ENCODE results near the gene ERP27.
A peak's percentile ranks its signal among the peaks of the same experiment; 100 is the strongest.

The ERP27 gene

GRCh38 chr12:14906114-14906513, 32.2 kb downstream of the ERP27 start:
- Mint-ChIP-seq H3K4me1 (no peaks in the 10 kb centered on the region), H3K27ac (no peak overlapping the region), H3K9me3 (peaks cover 3% of the 10 kb centered on the region), H3K4me3 (no peak overlapping the region), H3K27me3 (no peaks in the 10 kb centered on the region), H3K36me3 (peaks cover 25% of the 10 kb centered on the region)
- ATAC-seq = no peak

DNA sequence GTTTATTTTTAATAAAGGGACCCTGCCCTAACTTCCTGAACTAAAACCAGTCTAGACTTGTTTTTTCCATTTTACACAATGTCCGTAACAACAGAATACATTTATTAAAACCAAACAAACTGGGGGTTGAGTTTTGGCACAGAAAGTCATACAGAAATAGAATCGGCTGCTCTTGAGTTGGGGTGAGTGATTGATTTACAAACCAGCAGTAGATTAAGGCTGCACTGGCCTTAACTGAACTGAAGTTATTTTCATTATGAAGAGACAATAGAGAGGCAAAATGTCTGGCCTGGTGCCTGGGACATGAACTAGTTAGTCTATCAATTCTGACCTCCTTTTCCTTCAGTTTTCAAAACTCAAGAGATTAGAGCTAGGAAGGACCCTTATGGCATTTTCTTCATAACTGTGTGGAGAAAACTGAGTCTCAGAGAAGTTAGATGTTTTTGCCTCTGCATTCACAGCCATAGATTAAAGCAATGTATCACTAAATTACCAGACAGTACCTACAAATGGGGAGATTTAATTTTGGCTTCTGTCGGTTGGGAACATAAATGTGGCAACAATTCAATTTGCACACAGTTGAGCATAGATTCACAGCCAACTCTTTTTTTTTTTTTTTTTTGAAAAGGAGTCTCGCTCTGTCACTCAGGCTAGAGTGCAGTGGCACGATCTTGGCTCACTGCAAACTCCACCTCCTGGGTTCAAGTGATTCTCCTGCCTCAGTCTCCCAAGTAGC, 32.9 kb downstream of the ERP27 start:
- no peak for ATAC-seq
- no peak overlapping the region for H3K27ac Mint-ChIP-seq
- peaks cover 20% of the 10 kb centered on the region for H3K36me3 Mint-ChIP-seq
- H3K4me3 Mint-ChIP-seq = no peak overlapping the region
- peaks cover 3% of the 10 kb centered on the region for H3K9me3 Mint-ChIP-seq
- no peaks in the 10 kb centered on the region for H3K4me1 Mint-ChIP-seq
- no peaks in the 10 kb centered on the region for H3K27me3 Mint-ChIP-seq

GRCh38 chr12:14904854-14905253, 33.5 kb downstream of the ERP27 start:
- peaks cover 3% of the 10 kb centered on the region for H3K9me3 Mint-ChIP-seq
- no peaks in the 10 kb centered on the region for H3K4me1 Mint-ChIP-seq
- no peak overlapping the region for H3K4me3 Mint-ChIP-seq
- peaks cover 19% of the 10 kb centered on the region for H3K36me3 Mint-ChIP-seq
- ATAC-seq = no peak
- H3K27me3 Mint-ChIP-seq = no peaks in the 10 kb centered on the region
- no peak overlapping the region for H3K27ac Mint-ChIP-seq

DNA sequence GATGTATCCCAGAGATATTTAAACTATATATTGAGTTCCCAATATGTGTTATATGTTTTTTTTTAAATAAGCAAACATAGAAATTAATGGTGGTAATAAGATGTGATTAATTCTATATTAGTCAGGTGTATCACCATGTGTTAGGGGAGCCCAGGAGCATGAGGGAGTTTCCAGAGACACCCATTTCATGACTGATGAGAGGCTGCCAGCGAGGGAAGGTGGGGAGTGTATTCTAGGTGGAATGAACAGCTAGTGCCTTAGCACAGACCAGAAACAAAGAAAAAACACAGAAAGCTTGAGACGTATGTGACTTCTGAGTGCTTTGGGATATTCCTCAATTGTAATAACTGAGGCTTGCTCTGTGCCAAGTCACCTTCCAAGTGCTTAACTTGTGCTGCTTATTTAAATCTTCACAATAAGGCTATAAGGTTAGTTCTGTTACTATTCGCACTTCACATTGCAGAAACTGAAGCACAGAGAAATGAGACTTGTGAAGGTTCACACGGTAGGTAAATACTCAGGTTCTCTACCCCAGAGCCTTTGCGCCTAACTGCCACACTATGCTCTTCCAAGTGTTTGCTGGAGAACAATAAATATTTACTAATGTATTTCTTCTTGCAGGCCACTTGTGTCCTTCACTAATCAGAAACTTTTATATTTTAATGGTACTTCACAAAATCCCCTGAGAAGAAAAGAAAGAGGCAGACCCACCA, 34.8 kb downstream of the ERP27 start:
- peaks cover 18% of the 10 kb centered on the region for H3K36me3 Mint-ChIP-seq
- no peaks in the 10 kb centered on the region for H3K4me1 Mint-ChIP-seq
- no peaks in the 10 kb centered on the region for H3K27me3 Mint-ChIP-seq
- peaks cover 3% of the 10 kb centered on the region for H3K9me3 Mint-ChIP-seq
- ATAC-seq = no peak
- no peak overlapping the region for H3K4me3 Mint-ChIP-seq
- H3K27ac Mint-ChIP-seq = no peak overlapping the region

DNA sequence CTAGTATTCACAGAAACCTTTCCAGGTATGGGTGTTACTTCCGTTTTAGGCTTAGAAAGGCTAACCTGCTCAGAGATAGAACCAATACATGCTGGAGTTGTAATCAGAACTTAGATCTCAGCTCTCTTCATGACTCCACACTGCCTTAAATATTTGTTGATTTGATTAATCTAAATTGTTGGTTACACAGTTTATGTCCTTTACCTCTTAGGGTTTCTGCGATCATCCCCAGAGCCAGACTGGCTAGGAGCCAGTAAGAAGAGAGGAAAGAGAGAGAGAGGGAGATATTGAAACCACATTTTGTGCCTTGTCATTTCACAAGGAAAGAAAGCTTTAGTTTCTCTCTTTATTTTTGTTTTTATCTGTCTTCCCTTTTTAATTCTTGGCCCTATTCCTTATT, 35.9 kb downstream of the ERP27 start:
- H3K27me3 Mint-ChIP-seq = no peaks in the 10 kb centered on the region
- H3K36me3 Mint-ChIP-seq = peaks cover 7% of the 10 kb centered on the region
- ATAC-seq = no peak
- H3K9me3 Mint-ChIP-seq = no peaks in the 10 kb centered on the region
- H3K4me3 Mint-ChIP-seq = no peak overlapping the region
- H3K4me1 Mint-ChIP-seq = no peaks in the 10 kb centered on the region
- no peak overlapping the region for H3K27ac Mint-ChIP-seq

GRCh38 chr12:14901228-14901562, 37.1 kb downstream of the ERP27 start:
- Mint-ChIP-seq H3K36me3 (peaks cover 6% of the 10 kb centered on the region), H3K4me1 (no peaks in the 10 kb centered on the region), H3K4me3 (no peak overlapping the region), H3K27me3 (no peaks in the 10 kb centered on the region), H3K27ac (no peak overlapping the region), H3K9me3 (no peaks in the 10 kb centered on the region)
- no peak for ATAC-seq

DNA sequence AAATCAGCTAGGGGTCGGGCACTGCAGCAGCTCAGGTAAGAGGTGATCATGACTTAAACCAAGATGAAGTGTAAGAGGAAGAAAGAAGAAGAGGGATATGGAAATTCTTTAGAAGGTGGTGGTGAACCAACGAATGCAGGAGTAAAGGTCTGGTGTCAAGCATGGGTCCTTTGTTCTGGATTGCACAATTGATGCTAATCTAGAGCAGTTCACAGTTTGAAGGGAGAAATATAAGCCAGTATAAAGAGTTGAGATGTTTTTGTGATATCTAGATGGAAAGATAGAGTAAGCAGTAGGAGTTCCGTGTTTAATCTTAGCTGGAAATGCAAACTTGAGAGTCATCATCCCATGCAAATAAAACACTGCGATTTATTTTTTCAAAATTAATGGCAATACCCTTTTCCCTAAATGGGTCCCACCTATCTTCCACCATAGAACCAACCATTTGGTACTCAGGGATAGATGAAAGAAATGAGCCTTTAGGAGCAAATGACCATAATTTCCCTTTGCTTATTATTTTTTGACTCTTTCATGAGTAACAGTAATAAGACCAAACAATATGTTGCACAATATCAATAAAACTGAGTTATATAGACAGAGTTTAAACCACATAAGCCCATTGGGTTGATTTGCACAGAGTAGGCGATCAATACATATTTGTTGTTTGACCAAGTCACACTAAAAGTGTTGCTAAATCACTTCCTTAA, 37.7 kb downstream of the ERP27 start:
- H3K36me3 Mint-ChIP-seq = peaks cover 4% of the 10 kb centered on the region
- H3K4me1 Mint-ChIP-seq = no peaks in the 10 kb centered on the region
- no peak for ATAC-seq
- no peak overlapping the region for H3K27ac Mint-ChIP-seq
- no peaks in the 10 kb centered on the region for H3K9me3 Mint-ChIP-seq
- no peaks in the 10 kb centered on the region for H3K27me3 Mint-ChIP-seq
- H3K4me3 Mint-ChIP-seq = no peak overlapping the region

- Mint-ChIP-seq H3K27ac (no peak overlapping the region), H3K4me1 (no peaks in the 10 kb centered on the region), H3K9me3 (no peaks in the 10 kb centered on the region), H3K27me3 (no peaks in the 10 kb centered on the region), H3K4me3 (no peak overlapping the region), H3K36me3 (no peaks in the 10 kb centered on the region)
- ATAC-seq = no peak
These were observed 41.7 kb downstream of the ERP27 start for GRCh38 chr12:14896521-14897169.

GRCh38 chr12:14893506-14894250, 44.7 kb downstream of the ERP27 start:
- H3K27me3 Mint-ChIP-seq = no peaks in the 10 kb centered on the region
- no peak overlapping the region for H3K27ac Mint-ChIP-seq
- no peaks in the 10 kb centered on the region for H3K36me3 Mint-ChIP-seq
- H3K4me3 Mint-ChIP-seq = no peak overlapping the region
- H3K9me3 Mint-ChIP-seq = no peaks in the 10 kb centered on the region
- no peak for ATAC-seq
- H3K4me1 Mint-ChIP-seq = no peaks in the 10 kb centered on the region

GRCh38 chr12:14892726-14893505, 45.4 kb downstream of the ERP27 start:
- H3K9me3 Mint-ChIP-seq = no peaks in the 10 kb centered on the region
- H3K27ac Mint-ChIP-seq = no peak overlapping the region
- no peak overlapping the region for H3K4me3 Mint-ChIP-seq
- H3K27me3 Mint-ChIP-seq = peaks cover 7% of the 10 kb centered on the region
- H3K36me3 Mint-ChIP-seq = no peaks in the 10 kb centered on the region
- H3K4me1 Mint-ChIP-seq = no peaks in the 10 kb centered on the region
- ATAC-seq = no peak

- peaks cover 8% of the 10 kb centered on the region for H3K4me1 Mint-ChIP-seq
- H3K36me3 Mint-ChIP-seq = no peaks in the 10 kb centered on the region
- ATAC-seq = no peak
- H3K27me3 Mint-ChIP-seq = peaks cover 27% of the 10 kb centered on the region
- no peak overlapping the region for H3K27ac Mint-ChIP-seq
- no peak overlapping the region for H3K4me3 Mint-ChIP-seq
- H3K9me3 Mint-ChIP-seq = no peaks in the 10 kb centered on the region
These were observed 47.6 kb downstream of the ERP27 start for GRCh38 chr12:14890701-14891100.

- Mint-ChIP-seq H3K4me3 (no peak overlapping the region), H3K27ac (no peak overlapping the region), H3K36me3 (no peaks in the 10 kb centered on the region), H3K9me3 (no peaks in the 10 kb centered on the region), H3K4me1 (peaks cover 21% of the 10 kb centered on the region), H3K27me3 (peaks cover 32% of the 10 kb centered on the region)
- no peak for ATAC-seq
These were observed 52.1 kb downstream of the ERP27 start for GRCh38 chr12:14886271-14886670.

- Mint-ChIP-seq H3K36me3 (no peaks in the 10 kb centered on the region), H3K27ac (peak within 1 kb of the TSS; percentile 23), H3K4me3 (no peak within 1 kb of the TSS), H3K9me3 (no peaks in the 10 kb centered on the region), H3K4me1 (peaks cover 25% of the 10 kb centered on the region), H3K27me3 (peaks cover 32% of the 10 kb centered on the region)
- no peak for ATAC-seq
These were observed 52.6 kb downstream of the ERP27 start, which contains the start of gene MGP for GRCh38 chr12:14885718-14886221. MGP (minus strand) TSS chr12:14885854; CDS start chr12:14885791, 63 bp downstream.

GRCh38 chr12:14884458-14884878, 53.9 kb downstream of the ERP27 start:
- peak; percentile 98 for ATAC-seq
- Mint-ChIP-seq H3K4me3 (peak overlapping the region; percentile 26), H3K36me3 (peaks cover 4% of the 10 kb centered on the region), H3K27me3 (peaks cover 32% of the 10 kb centered on the region), H3K4me1 (peaks cover 32% of the 10 kb centered on the region), H3K27ac (no peak overlapping the region), H3K9me3 (peaks cover 4% of the 10 kb centered on the region)

Measured in stimulated activated memory B cell treated with anti-CD40 and anti-IgM and Interleukin-4, amounts not matched to agents 10 μg/mL and 1 μg/mL and 100 μg/mL, for 72 hours (primary cell).